ENCODE measurements around the gene ALDOA.

ALDOA gene

DNA sequence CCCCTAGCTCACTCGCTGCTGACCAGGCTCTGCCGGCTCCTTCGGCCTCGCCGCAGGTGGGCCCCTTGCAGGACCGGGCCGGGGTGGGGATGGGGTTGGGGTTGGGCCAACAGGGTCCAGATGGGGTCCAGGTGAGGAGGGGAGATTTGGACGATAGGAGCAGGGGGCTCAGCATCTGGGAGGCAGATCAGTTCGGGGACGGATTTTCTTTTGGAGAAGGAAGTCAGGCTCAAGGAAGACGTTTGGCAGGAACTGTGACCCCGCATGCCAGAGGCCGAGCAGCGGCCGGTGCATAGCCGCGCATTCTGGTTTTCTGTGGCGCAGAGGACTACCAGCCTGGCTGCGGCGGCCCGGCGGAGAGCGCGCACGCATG, 845 bp upstream of the ALDOA start:
- Histone ChIP-seq H3K79me2 (ENCODE audit: insufficient read depth, low read depth) (peaks cover 41% of the 10 kb centered on the region), H3K27me3 (ENCODE audit: insufficient read depth, low read depth) (no peaks in the 10 kb centered on the region), H3K36me3 (ENCODE audit: insufficient read depth) (peaks cover 18% of the 10 kb centered on the region; the same call in 1 of the 2 replicates), H3K27ac (peak overlapping the region; percentile 95), H3K9ac (peak overlapping the region; percentile 85), H2AFZ (ENCODE audit: low read depth) (peak overlapping the region; percentile 74; the same call in 1 of the 2 replicates), H3K4me1 (ENCODE audit: low read depth, poor library complexity, severe bottlenecking) (peaks cover 45% of the 10 kb centered on the region), H3K4me2 (peak overlapping the region; percentile 97), H3K4me3 (IDR thresholded peaks at IDR 0.05; ENCODE audit: insufficient read depth, low read depth, low read length) (peak overlapping the region; percentile 7), H4K20me1 (ENCODE audit: insufficient read depth) (peaks cover 7% of the 10 kb centered on the region; the same call in 1 of the 2 replicates)
- TF ChIP-seq, protein P1, sequence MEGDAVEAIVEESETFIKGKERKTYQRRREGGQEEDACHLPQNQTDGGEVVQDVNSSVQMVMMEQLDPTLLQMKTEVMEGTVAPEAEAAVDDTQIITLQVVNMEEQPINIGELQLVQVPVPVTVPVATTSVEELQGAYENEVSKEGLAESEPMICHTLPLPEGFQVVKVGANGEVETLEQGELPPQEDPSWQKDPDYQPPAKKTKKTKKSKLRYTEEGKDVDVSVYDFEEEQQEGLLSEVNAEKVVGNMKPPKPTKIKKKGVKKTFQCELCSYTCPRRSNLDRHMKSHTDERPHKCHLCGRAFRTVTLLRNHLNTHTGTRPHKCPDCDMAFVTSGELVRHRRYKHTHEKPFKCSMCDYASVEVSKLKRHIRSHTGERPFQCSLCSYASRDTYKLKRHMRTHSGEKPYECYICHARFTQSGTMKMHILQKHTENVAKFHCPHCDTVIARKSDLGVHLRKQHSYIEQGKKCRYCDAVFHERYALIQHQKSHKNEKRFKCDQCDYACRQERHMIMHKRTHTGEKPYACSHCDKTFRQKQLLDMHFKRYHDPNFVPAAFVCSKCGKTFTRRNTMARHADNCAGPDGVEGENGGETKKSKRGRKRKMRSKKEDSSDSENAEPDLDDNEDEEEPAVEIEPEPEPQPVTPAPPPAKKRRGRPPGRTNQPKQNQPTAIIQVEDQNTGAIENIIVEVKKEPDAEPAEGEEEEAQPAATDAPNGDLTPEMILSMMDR (conservative IDR thresholded peaks at IDR 0.05; ENCODE audit: low read depth, low read length), result no peak

DNA sequence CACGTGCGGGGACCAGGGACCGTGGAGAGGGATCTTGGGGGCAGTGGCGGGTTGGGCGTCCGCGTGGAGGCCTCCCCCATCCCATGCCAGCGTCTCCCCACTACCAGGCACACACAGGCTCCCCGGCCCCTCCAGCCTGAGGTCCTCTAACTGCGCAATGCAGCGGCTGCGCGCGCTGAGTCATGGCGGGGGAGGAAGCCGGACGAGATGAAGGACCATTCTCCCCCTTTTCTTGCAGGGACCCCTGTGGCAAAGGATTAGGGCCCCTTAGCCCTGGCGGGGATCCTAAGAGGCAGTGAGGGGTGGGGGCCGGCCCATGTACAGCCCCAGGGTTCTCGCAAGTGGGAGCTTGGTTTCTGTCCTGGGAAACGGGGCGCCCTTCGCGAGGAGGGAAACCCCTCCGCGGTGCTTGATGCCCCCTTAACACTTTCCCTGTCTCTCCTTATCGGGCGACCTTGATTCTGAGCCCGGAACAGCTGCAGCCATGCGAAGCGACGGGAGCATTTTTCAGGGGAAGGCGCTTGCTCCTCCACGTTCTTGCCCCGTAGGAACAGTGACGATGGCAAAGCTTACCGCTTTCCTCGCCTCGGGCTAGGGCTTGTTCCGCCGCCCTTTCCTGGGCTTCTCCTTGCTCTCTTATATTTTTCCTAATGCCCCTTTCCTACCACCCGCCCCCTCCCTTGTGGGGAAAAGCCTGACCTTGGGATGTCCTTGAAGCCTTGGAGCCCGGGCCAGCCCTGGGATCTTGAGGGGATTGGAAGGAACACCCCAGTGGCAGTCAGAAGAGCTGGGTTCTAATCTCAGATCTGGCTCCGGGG, 592 bp downstream of the ALDOA start:
- peaks cover 7% of the 10 kb centered on the region; the same call in 1 of the 2 replicates for H4K20me1 ChIP-seq (ENCODE audit: insufficient read depth)
- peaks cover 37% of the 10 kb centered on the region for H3K4me1 ChIP-seq (ENCODE audit: low read depth, poor library complexity, severe bottlenecking)
- peaks cover 27% of the 10 kb centered on the region; the same call in 1 of the 2 replicates for H3K36me3 ChIP-seq (ENCODE audit: insufficient read depth)
- no peaks in the 10 kb centered on the region for H3K27me3 ChIP-seq (ENCODE audit: insufficient read depth, low read depth)
- TF ChIP-seq, protein P1 (conservative IDR thresholded peaks at IDR 0.05; ENCODE audit: low read depth, low read length), result no peak
- peak overlapping the region; percentile 75 for H3K4me2 ChIP-seq
- H2AFZ ChIP-seq (ENCODE audit: low read depth), result no peak overlapping the region
- H3K27ac ChIP-seq, result peak overlapping the region; percentile 95
- peaks cover 41% of the 10 kb centered on the region for H3K79me2 ChIP-seq (ENCODE audit: insufficient read depth, low read depth)
- H3K9ac ChIP-seq, result peak overlapping the region; percentile 85
- peak overlapping the region; percentile 29 for H3K4me3 ChIP-seq (IDR thresholded peaks at IDR 0.05; ENCODE audit: insufficient read depth, low read depth, low read length)

DNA sequence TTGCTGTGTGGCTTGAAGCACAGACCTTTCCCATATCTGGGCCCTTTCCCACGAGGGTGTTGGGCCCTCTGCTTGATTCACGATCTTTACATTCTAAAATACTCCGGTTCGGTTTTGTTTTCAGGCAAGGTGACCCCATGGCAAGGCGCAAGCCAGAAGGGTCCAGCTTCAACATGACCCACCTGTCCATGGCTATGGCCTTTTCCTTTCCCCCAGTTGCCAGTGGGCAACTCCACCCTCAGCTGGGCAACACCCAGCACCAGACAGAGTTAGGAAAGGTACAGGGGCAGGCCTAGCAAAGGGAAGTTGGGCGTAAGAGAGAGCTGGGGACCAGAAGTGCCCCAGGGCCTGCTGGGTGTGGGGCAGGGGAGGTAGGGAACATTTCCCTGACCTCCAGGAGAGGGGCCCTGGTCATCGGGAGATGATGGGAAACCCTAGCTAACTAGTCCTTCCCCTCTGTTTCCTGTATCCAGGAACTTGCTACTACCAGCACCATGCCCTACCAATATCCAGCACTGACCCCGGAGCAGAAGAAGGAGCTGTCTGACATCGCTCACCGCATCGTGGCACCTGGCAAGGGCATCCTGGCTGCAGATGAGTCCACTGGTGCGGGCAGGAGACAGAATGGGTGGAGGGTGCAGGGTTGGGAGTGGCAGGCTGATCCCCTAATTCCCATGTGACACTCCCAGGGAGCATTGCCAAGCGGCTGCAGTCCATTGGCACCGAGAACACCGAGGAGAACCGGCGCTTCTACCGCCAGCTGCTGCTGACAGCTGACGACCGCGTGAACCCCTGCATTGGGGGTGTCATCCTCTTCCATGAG, 1.4 kb downstream of the ALDOA start:
- no peak overlapping the region for H2AFZ ChIP-seq (ENCODE audit: low read depth)
- no peaks in the 10 kb centered on the region for H3K27me3 ChIP-seq (ENCODE audit: insufficient read depth, low read depth)
- H3K4me2 ChIP-seq, result peak overlapping the region; percentile 75
- H3K9ac ChIP-seq, result peak overlapping the region; percentile 85
- H3K4me3 ChIP-seq (IDR thresholded peaks at IDR 0.05; ENCODE audit: insufficient read depth, low read depth, low read length), result peak overlapping the region; percentile 29
- peaks cover 41% of the 10 kb centered on the region for H3K79me2 ChIP-seq (ENCODE audit: insufficient read depth, low read depth)
- H4K20me1 ChIP-seq (ENCODE audit: insufficient read depth), result peaks cover 7% of the 10 kb centered on the region; the same call in 1 of the 2 replicates
- TF ChIP-seq, protein P1 (conservative IDR thresholded peaks at IDR 0.05; ENCODE audit: low read depth, low read length), result no peak
- H3K27ac ChIP-seq, result peak overlapping the region; percentile 95
- H3K36me3 ChIP-seq (ENCODE audit: insufficient read depth), result peaks cover 35% of the 10 kb centered on the region; the same call in 1 of the 2 replicates
- peaks cover 35% of the 10 kb centered on the region for H3K4me1 ChIP-seq (ENCODE audit: low read depth, poor library complexity, severe bottlenecking)

DNA sequence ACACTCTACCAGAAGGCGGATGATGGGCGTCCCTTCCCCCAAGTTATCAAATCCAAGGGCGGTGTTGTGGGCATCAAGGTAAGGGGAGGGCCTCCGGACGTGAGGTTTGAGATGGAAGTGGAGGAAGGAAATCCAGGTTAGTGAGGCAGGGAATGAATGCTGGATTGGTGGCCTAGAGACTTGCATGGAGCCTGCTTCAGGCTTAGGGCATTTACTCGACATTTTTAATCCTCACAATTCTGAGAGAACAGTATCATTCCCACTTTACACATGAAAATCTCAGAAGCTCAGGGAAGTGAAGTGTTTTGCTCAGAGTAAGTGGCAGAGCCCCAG, 2.0 kb downstream of the ALDOA start:
- no peak overlapping the region for H2AFZ ChIP-seq (ENCODE audit: low read depth)
- H3K79me2 ChIP-seq (ENCODE audit: insufficient read depth, low read depth), result peaks cover 41% of the 10 kb centered on the region
- TF ChIP-seq, protein P1 (conservative IDR thresholded peaks at IDR 0.05; ENCODE audit: low read depth, low read length), result no peak
- H4K20me1 ChIP-seq (ENCODE audit: insufficient read depth), result peaks cover 7% of the 10 kb centered on the region; the same call in 1 of the 2 replicates
- H3K27ac ChIP-seq, result peak overlapping the region; percentile 20; the same call in 1 of the 2 replicates
- peaks cover 39% of the 10 kb centered on the region; the same call in 1 of the 2 replicates for H3K36me3 ChIP-seq (ENCODE audit: insufficient read depth)
- H3K4me1 ChIP-seq (ENCODE audit: low read depth, poor library complexity, severe bottlenecking), result peaks cover 34% of the 10 kb centered on the region
- no peak overlapping the region for H3K9ac ChIP-seq
- H3K27me3 ChIP-seq (ENCODE audit: insufficient read depth, low read depth), result no peaks in the 10 kb centered on the region
- no peak overlapping the region for H3K4me3 ChIP-seq (IDR thresholded peaks at IDR 0.05; ENCODE audit: insufficient read depth, low read depth, low read length)
- H3K4me2 ChIP-seq, result peak overlapping the region; percentile 75
